GM19193 (cell line): ENCODE measurements around the gene STIM2.

Source experiments
- POLR2A ChIP-seq: IDR thresholded peaks from 4 replicates; pipeline ENCODE4 v1.6.1; 2011; ENCODE audit not compliant: insufficient read depth, insufficient read length; ENCODE audit errors: extremely low read depth

STIM2 gene

DNA sequence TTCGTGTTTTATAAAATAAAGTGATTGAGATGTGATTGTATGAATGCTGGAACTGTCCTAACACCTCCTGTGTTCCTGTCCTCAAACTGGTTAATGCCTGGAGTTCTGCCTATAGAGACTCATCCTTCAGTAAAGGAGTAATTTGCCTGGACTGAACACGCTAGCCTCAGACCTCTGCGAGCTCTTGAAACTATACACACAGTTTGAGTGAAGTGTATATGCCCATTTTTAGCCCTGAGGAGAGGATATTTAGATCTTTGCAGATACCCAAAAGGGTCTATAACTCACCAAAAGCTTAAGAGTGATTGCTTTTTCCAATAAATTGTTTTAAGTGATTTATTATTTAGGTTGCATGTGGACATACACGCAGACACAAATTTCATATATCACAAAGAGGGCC is 29.9 kb upstream of the STIM2 start:
- no peak for TF ChIP-seq POLR2A

DNA sequence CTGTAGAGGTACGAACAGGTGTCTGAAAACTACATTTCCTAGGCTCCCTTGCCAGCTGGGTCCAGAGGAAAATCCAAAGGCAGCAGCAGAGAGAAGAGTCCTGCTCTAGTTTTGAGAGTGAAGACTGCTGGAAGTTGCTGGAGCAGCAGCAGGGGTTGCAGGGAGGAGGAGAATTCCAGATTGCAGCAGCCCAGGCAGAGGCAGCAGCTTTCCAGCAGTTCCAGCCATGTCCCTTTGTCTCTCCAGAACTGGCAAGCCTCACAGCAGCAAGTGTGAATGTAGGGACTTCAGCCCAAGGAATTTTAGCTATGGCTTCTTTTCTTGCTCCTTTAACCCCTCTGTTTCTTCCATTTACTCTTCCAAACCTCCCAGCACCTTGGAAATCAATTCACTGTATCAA is 24.1 kb upstream of the STIM2 start:
- no peak for TF ChIP-seq POLR2A

DNA sequence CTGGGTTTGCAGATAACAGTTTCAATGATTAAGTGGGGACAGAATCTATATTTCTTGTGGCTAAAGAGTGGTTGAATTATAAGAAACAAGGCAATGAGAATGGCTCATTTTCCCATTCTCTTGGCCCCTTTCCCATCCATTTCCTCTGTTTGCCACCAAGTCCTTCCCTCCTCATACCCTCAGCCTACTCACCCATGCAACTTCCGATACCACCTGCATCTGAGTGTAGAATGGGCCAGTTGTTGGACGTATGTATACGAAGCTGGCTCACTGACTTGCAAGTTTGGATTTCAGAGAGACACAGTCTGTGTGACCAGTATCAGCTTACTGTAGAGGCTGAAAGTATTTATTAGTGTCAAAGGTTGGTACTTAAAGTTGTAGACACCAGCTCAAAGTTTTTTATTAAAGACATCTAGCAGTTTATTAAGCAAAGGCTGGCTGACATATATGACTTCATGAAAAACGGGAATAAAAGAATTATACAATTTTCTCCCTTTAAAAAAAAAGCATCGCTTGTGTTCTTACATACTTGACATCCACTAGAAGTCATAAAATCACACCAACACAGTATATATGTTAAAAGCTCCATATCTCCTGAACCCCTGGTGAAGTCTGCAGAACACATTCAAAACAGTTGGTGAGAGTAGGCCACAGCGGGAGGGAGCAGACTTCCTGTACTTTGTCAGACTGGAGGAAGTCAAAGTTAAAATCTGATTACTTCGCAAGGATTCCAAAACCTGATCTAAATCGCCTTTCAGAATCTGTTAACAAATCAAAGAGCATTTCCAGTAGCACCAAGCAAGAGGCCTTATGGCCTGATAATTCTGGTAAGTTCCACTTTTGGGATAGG is 22.4 kb upstream of the STIM2 start:
- no peak for TF ChIP-seq POLR2A

DNA sequence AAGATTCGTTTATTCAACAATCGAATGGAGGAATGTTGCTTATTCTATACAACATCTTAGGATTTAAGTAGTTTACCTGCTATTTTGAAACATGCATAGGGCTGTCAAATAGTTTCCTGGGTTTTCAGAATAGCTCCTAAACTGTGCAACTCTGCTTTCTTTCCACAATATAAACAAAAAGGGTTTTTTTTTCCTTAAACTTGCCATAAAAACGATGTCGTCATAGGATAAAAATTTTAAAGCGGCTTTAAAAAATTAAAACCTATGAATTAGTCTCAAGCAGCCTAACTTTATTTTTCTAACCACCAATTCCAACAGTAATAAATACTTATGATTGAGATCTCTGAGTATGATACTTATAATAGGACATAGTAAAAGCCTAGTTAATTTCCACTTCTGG is 21.6 kb upstream of the STIM2 start:
- TF ChIP-seq POLR2A, result no peak

DNA sequence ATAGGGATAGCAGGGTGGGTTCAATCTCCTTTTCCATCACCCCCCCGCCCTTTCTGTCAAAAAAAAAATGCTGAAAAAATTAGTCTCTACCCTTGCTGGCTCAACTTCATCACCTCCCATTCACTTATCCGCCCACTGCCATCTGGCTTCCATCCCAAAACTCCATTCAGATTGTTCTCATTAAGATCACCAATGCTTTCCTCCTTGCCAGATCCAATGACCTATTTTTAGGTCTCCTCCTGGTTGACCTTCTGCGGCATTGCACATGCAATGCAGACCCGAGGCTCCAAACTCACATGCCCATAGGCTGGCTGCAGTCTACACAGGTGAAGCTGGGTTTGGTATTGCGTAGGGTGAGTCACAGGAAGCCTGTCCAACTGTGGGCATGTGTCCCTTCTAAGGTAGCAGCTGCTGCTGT is 21.1 kb upstream of the STIM2 start:
- no peak for TF ChIP-seq POLR2A

- TF ChIP-seq POLR2A, result no peak
Measured at GRCh38 chr4:26840786-26841185, 19.9 kb upstream of the STIM2 start.

DNA sequence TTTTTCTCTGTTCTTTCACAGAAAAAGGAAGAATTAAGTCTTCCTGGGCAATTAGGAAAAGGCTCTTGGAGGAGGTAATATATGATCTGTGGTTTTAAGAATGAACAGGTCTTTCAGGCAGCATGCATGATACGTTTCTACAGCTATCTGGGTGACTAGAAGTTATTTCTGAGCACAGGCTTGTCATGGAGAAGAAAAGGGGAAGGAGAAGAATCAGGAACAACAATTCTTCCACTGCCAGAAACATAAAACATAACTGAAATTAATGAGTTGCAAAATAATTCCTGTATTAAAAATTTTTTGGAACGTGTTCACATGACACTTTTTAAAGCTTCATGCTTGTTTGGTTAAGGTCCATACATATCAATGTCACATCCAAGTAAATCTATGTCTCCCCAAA is 17.7 kb upstream of the STIM2 start:
- no peak for TF ChIP-seq POLR2A

GRCh38 chr4:26850528-26850927 is 10.1 kb upstream of the STIM2 start:
- no peak for TF ChIP-seq POLR2A

DNA sequence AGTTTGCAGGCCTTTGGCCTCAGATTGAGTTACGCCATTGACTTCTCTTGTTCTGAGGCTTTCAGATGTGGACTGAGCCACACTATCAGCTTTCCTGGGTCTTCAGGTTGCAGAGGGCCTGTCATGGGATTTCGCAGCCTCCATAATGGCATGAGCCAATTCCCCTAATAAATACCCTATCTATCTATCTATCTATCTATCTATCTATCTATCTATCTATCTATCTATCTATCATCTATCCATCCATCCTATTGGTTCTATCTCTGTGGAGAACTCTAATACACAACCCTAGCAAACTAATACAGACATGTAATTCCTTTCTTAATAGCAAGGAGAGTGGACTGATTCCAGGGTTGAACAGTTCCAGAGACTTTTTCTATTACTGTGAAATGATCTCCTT is 9.5 kb upstream of the STIM2 start:
- TF ChIP-seq POLR2A, result no peak

- no peak for TF ChIP-seq POLR2A
Measured at GRCh38 chr4:26854701-26855100, 5.9 kb upstream of the STIM2 start.

- TF ChIP-seq POLR2A, result no peak
Measured at GRCh38 chr4:26856906-26857277, 3.7 kb upstream of the STIM2 start.

GRCh38 chr4:26857278-26858034 is 3.2 kb upstream of the STIM2 start:
- TF ChIP-seq POLR2A, result peak; percentile 82

- TF ChIP-seq POLR2A, result no peak
Measured at GRCh38 chr4:26858035-26858918, 2.4 kb upstream of the STIM2 start.

GRCh38 chr4:26858947-26859401 is 1.7 kb upstream of the STIM2 start:
- TF ChIP-seq POLR2A, result no peak

DNA sequence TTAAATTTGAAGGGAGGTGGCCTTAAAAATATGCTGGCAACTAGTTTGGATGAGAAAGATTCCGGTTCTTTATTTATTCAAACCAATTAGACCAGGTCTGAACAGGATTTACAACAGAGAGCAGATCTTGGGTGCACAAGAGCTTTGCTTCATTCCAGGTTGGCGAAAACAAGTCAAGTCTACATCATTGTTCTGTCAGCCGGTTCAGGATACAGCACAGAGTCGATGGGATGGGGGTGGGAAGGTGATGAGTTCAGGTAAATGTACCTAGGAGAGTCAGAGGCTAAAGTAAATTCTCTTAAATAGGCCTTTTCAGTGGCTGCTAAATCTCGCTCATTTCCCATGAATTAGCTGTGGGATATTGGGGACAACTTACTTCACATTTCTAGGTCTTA is 882 bp upstream of the STIM2 start:
- TF ChIP-seq POLR2A, result no peak
